GM18526 (cell line): ENCODE results near the gene NRF1.

Experiments
- POLR2A ChIP-seq: IDR thresholded peaks from 3 replicates; pipeline ENCODE4 v1.6.1; 2011; ENCODE audit not compliant: insufficient read length; ENCODE audit errors: extremely low read depth

The NRF1 gene

GRCh38 chr7:129667116-129667515, 55.6 kb downstream of the NRF1 start:
- TF ChIP-seq POLR2A, result no peak

GRCh38 chr7:129667551-129667950, 56.0 kb downstream of the NRF1 start:
- no peak for TF ChIP-seq POLR2A

- TF ChIP-seq POLR2A, result no peak
Measured at GRCh38 chr7:129669901-129670300, 58.4 kb downstream of the NRF1 start.

GRCh38 chr7:129670656-129671055, 59.1 kb downstream of the NRF1 start:
- no peak for TF ChIP-seq POLR2A

GRCh38 chr7:129671266-129671665, 59.7 kb downstream of the NRF1 start:
- TF ChIP-seq POLR2A, result no peak

GRCh38 chr7:129675521-129675920, 64.0 kb downstream of the NRF1 start:
- no peak for TF ChIP-seq POLR2A

GRCh38 chr7:129676017-129676897, 64.7 kb downstream of the NRF1 start:
- TF ChIP-seq POLR2A, result no peak

- no peak for TF ChIP-seq POLR2A
Measured at GRCh38 chr7:129677796-129678195, 66.3 kb downstream of the NRF1 start.

GRCh38 chr7:129678606-129679005, 67.1 kb downstream of the NRF1 start:
- TF ChIP-seq POLR2A, result no peak

GRCh38 chr7:129680400-129680799, 68.9 kb downstream of the NRF1 start:
- no peak for TF ChIP-seq POLR2A

GRCh38 chr7:129684777-129685176, 73.3 kb downstream of the NRF1 start:
- no peak for TF ChIP-seq POLR2A

- TF ChIP-seq POLR2A, result no peak
Measured at GRCh38 chr7:129686063-129686462, 74.5 kb downstream of the NRF1 start.

- TF ChIP-seq POLR2A, result no peak
Measured at GRCh38 chr7:129688503-129689222, 77.1 kb downstream of the NRF1 start.

GRCh38 chr7:129689995-129690581, 78.6 kb downstream of the NRF1 start:
- no peak for TF ChIP-seq POLR2A

- no peak for TF ChIP-seq POLR2A
Measured at GRCh38 chr7:129690701-129691100, 79.2 kb downstream of the NRF1 start.
